ENCODE data around the gene CBR1.

CBR1 gene

DNA sequence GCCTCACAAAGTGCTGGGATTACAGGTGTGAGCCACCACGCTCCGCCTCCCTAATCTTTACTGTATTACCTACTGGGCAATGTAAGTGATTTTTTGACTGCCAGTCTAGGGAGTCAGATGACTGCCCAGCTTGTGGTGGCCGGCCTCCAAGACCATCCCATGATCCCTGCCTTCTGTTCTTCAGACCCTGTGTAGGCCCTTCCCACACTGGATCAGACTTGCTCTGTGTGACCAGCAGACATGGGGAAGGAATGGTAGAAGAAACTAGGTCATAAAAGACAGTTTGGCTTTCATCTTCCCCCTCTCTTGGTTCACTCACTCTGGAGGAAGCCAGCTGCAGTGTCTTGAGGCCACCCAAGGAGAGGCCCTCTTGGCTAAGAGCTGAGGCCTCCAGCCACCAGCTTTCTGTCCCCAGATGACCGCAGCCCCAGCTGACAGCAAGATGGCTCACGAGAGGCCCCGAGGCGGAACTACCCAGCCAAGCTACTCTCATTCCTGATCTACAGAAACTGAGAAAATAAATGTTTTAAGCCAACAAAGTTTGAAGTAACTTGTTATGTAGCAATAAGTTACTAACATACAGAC is 50.6 kb downstream of the CBR1 start:
- DNase-seq: no peak
